ENCODE data around the gene GIT1. TPM values are rescaled to one million over a fixed set of nuclear protein-coding genes. Genes with fewer than 3 reads are reported as not detected.

The GIT1 gene
- total RNA-seq: 24.1 and 24.7 TPM in 2 replicates

DNA sequence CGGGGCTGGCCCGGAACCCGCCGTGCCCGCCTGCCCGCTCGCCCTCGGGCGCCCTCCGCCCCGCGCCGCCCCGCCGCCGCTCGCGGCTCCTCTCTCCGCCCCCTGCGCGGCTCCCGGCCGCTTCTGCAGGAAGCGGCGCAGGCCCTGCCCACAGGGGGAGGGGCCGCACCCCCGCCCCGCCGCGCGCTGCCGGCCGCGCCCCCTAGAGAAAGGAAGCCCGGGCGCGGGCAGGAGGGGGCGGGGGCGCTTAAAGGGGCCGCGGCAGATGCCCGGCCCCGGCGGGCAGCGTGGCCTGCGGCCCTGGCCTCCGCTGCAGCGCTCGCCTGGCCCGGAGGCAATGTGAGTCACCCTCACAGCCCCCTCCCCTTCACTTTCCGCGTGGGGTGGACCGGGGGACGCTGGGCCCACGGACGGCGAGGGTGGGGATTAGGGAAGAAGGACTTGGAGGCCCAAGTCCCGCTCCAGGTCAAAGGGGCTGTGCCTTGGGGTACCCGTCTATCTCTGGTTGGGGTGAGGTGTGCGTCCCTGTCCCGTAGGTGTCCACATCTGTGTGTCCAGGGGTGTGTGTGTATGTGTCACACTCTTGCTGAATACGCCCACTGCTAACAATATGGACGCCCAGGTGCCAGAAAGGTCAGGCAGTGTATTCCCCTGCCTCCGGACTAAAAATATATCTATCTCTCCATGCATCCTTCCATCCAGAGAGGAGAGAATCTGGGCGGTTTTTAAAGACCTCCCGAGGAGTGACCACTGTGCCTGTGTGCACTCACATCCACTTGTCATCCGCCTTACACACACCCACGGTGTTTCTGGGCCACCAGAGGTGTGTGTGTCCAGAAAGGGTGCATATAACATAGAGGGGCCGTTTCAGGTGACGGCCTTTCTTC is at the start of gene GIT1:
TSS of gene GIT1 (minus strand) at position 125 of the 887 bp plus-strand sequence. CDS start 270 bp downstream, outside the sequence.

DNA sequence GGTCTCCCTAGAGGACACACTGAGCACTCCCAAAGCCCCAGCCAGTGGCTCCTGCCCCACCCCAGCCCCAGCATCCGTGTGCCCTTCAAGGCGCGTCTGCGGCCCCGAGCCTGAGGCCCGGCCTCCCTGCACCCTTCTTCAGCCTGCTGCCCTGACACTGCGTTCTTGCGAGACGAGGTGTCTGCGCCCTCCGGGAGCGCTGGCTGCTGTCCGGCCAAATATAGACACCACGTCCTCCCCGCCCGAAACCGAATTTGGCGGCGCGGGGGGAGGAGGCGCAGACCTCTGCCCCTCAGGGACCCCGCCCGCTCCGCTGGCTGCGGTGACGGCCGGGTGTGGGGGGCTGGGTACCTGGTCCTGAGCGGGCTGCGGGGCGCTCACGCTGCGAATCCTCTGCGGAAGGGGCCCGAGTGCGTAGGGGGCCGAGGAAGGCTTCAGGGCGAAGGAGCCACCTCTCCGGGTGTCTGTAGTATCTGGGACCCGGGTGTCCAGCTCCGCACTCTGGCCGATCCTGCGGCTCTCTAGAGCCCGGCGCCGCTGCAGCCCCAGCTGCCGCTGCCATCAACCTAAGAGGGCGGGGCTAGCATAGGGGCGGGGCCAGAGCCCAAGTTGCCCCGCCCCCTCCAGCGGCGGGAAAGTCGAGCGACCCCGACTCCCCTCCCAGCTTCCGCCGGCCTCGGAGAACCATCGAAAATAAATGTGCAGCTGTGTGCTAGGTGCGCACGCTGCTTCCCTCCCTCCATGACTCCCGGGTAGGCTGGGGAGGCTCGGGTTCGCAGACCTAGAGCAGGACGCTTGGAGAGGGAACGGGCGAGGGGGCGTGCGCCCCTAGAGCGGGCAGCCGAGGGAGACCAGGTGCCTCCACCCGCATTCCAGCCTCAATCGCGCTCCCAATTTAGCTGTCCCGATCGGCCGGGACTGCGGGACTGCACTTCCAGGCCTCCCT is 33.2 kb upstream of the GIT1 start, which contains the start of gene CORO6:
TSS of gene CORO6 (minus strand) at position 576 of the 946 bp plus-strand sequence. CDS start 1,491 bp downstream, outside the sequence.

DNA sequence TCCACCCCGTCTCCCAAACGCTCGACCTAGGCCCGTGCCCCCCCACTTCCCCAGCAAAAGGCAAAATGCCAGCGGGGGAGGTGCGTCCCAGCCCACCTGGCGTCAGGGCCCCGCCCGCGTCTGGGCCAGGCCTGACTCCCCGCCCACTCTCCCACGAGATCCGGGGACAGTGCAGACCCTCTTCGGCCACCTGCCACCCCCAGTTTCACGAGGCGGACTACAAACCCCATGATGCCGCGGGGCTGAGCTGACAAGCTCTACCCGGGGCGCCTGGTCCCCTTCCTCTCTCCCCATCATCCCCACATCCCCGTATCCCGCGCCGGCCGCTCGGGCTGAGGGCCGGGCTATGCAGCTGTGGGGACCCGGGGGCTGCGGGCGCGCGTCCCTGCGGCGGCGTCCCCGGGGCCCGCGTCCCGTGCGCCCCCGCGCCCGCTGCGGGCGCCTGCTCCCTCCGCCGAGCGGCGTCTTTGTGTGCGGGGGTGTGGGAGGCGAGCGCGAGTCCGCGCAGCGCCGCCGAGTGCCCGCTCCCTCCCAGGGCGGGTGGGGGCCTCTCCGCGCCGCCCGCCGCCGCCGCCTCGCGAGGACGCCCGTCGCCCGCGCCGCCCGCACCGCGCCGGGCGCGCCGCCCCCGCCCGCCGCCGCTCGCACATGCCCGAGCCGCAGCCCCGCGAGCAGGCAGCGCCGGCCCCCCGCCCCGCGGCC is 3.6 kb upstream of the GIT1 start, which contains the start of gene ANKRD13B:
TSS of gene ANKRD13B (plus strand) at position 283 of the 702 bp plus-strand sequence. CDS start 490 bp downstream, outside the sequence.

GRCh38 chr17:29568331-29569244 is 20.9 kb downstream of the GIT1 start, which contains the start of gene TP53I13:
TSS of gene TP53I13 (plus strand) at chr17:29568701. CDS start at chr17:29568759, 58 bp downstream.

DNA sequence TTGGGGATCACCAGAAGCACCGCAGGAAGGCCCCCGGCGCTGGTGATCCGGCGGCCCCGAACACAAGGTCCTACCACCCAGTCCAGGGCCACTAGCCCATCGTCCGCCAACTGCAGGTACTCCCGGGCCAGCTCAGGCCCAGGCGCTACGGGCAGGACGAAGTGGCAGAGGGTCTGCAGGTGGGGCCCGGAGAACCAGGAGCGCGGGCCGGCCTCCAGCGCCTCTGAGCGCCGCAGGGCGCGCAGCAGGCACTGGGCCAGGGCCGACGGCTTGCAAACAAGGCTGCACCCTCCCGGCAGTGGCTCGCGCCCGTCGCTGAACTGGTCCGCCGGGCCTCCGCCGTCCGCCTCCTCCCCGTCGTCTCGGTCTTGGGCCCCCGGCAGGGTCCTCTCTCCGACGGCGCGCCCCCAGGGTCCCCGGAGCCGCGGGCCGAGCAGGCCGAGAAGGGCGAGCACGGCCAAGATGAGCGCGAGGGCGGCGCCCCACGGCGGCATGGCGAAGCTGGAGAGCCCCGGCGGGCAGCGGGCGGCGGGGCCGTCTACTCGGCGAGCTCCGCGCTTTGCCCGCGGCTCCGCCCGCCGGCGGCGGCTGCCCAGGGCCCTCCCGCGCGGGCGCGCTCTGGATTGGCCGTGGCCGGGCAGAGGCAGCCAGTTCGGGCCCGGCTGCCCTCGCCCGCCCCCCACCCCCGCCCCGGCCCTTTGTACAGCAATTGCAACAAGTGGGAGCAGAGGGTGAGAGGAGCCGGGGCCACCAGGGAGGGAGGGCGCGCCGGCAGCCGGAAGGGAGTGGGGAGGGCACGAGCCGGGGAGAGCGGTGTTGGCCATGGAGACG is 22.8 kb downstream of the GIT1 start, which contains the start of gene ABHD15:
TSS of gene ABHD15 (minus strand) at position 565 of the 831 bp plus-strand sequence. CDS start at position 494, 71 bp downstream.

Other genes with a start within 250 kb of the GIT1 start
- 66.6 and 72.6 TPM in 2 replicates for gene TAOK1, start 199.3 kb downstream of the GIT1 start, total RNA-seq
- gene ABHD15, start 22.6 kb downstream of the GIT1 start, total RNA-seq: 10.2 TPM in 2 replicates
- gene TP53I13, start 20.9 kb downstream of the GIT1 start, total RNA-seq: 69.9 and 88.2 TPM in 2 replicates
- 2.8 and 5.0 TPM in 2 replicates for gene ANKRD13B, start 3.5 kb upstream of the GIT1 start, total RNA-seq
- 4.9 and 12.2 TPM in 2 replicates for gene CORO6, start 33.3 kb upstream of the GIT1 start, total RNA-seq

Measured in uterine smooth muscle cell (primary cell).